GM19452 (cell line): Measurements from ENCODE around the gene SP110.

Experiments used
- ATAC-seq: cut with Tn5 transposase; IDR thresholded peaks from one replicate; pipeline ENCODE4 v1.9.1; 2021; ENCODE audit not compliant: unreplicated experiment

Gene SP110

DNA sequence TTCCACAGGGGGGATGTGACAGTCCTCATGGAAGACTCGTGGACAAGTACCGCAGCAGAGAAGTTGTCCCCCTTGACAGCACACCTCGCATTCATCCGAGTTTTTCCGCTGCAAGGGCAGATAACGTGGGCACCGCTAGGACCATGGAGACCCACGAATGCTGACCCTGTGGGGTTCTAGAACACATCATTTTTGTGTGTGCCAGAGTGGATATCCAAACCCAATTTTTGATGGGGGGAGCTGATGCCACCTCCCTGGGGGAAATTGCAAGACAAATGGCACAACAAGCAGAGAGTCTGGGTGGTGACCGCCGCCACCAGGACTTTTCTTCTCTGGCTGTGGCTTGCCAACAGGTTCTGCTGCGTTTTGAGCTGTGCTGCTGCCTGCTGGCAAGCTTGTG is 46.9 kb downstream of the SP110 start:
- no peak for ATAC-seq

DNA sequence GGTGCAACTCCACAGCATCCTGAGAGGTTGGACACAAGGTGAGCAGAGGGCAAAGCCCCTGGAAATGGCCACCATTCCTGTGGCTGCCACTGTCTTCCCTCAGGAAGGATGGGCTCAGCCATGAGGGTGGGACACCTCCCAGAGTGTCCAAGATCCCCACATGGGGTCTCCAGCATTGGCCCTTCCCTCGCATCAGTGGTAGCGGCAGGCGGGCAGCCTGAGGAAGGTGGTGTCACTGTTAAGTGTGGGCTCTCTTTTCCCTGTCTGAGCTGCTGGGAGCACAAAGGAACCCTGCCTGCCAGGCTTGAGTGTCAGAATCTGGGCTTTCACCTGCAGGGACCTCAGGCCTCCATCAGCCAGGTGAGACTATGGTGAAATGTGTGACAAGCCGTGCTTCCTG is 47.6 kb downstream of the SP110 start:
- no peak for ATAC-seq

DNA sequence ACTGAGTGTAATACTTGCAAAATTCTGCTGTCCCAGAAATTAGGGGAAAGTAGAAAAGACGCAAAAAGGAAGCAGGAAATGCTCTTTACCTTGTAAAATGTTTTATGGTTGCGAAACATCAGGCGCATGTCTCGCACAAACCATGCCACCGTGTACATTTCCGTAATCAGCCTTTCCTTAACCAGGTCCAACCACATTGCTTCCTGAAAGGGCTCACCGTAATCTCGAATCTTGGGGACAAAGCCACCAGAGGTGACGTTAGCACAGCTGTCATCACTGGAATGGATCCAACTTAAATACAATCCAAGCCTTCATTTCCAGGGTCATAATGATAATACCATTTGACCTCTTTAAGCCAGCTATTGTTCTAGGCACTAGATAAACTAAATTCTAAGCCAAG is 49.3 kb downstream of the SP110 start:
- no peak for ATAC-seq

GRCh38 chr2:230166557-230167170 is 53.1 kb downstream of the SP110 start:
- ATAC-seq, result no peak

DNA sequence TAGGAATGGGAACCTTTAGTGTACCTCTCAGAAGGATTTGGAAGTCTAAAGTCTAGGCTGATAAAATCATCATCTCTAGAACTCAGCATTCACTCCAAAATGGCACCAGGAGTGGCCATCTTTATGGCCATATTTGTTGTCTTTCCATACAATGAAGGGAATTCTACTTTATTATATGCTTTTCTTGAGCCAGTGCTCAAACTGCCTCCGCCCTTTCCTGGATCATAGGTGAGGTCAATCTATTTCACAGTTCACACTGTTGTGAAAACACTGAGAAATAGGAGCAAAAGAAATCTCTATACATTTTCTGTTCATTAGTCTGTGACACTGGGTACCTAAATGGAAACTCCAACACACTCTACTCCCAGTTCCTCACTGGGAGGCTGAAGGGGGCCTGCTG is 55.6 kb downstream of the SP110 start:
- ATAC-seq, result no peak

DNA sequence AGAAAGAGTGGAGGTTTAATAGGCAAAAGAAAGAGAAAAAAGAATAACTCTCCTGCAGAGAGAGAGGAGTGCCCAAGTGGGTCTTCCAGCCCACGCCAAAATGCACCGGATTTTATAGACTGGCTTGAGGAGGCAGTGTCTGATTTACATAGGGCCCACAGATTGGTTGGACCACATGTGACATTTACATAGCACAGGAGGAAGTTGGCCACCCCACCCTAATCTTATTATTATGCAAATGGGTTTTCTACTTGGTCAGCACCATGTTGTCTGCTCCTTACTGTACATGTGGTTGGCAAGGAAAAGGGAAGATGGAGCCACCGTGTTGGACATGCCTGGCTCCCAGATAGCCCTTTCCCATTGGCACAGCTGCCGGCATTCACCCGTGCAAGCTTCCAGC is 56.8 kb downstream of the SP110 start:
- ATAC-seq, result no peak

- ATAC-seq, result no peak
These were observed 58.6 kb downstream of the SP110 start for GRCh38 chr2:230161184-230161583.

DNA sequence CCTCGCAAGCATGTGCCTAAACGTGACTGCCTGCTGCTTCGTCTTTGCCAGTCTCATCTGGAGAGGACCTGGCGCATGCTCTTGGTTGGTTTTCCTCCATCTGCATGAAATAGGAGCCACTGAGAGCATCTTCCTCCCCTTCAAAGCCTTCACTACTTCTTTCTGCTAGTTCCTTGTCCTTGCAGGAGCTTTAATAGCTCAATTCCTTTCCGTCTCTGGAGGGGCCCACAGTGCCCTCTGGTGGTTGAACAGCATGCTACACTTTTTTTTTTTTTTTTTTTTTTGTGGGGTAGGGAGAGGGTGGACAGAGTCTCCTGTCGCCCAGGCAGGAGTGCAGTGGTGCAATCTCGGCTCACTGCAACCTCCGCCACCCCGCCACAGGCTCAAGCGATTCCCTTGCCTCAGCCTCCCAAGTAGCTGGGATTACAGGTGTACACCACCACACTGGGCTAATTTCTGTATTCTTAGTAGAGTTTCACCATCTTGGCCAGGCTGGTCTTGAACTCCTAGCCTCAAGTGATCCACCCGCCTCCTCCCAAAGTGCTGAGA is 59.6 kb downstream of the SP110 start:
- ATAC-seq, result no peak

DNA sequence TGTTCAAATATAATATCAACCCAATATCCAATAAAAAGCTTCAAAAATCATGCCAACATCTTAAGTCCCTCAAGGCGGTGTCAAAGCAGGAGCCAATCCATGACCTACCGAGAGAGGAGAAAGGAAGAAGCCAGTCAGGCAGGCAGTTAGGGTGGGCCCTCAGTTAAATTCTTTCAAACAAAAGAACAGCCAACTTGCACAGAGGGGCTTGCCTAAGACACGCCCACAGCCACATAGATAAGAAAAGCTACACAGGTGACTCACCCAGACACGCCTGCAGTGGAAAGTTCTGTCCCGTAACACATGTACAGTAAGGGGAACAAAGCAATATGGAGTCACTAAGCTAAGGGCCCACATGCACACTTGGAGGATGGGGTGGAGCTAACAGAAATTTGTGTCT is 61.3 kb downstream of the SP110 start:
- ATAC-seq, result no peak

DNA sequence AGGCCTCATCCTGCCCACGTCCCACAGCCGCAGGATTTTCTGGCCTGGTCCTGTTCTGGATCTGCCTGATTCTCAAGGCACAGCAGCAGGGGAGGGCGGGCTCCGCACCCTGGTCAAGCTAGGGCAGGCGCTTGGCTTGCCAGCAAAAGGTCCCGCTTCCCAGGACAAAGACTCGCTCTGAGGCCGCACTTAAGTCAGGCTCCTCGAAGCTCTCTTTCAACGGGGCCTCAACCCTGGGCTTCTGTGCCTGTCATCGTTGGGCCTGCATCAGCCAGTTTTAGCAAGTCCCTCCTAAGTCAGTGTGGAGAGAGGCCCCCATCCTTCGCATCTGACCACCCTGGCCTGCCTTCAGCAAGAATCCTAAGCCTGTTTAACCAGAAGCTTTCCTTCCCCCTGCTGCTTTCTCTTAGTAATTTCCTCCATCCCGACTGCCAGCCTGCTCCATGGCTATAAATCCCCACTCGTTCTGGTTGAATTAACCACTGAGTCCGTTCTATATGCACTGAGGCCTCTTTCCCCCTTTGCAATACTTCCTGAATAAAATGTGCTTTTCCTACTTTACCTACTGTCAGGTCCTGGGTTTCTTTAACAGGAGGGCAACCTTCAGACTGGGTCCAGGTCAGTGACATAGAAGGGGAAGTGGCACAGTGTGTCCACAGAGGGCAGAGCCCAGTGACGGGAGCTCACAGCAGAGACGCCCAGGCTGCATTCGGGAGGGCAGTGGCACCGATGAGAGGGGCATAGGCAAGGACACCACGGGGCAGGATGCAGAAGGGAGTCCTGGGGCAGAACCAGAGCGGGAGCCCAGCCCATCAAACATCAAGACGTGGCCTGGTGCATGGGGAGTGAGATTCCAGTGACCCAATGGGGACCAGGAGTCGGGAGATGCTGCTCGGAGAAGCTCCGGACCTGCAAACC is 62.7 kb downstream of the SP110 start:
- ATAC-seq, result no peak

DNA sequence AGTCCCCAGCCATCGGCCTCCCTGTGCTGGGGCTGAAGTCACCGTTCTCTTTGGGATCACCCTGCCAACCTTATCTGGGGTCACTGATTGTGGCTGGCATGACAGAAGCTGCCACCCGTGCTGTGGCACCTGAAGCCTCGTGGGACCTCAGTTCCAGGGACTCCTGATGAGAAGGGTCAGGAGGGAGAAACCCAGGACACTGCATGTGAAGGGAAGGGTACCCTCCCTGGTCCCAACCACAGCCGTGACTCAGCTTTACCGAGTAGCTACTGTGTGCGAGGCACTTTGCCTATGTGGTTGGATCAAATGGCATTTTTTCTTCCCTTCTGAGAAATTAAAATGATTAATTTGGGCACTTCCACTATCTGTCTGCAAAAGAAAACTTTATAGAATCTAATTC is 64.4 kb downstream of the SP110 start:
- no peak for ATAC-seq

- no peak for ATAC-seq
These were observed 66.3 kb downstream of the SP110 start for GRCh38 chr2:230153390-230153976.

GRCh38 chr2:230152334-230152733 is 67.5 kb downstream of the SP110 start:
- no peak for ATAC-seq

DNA sequence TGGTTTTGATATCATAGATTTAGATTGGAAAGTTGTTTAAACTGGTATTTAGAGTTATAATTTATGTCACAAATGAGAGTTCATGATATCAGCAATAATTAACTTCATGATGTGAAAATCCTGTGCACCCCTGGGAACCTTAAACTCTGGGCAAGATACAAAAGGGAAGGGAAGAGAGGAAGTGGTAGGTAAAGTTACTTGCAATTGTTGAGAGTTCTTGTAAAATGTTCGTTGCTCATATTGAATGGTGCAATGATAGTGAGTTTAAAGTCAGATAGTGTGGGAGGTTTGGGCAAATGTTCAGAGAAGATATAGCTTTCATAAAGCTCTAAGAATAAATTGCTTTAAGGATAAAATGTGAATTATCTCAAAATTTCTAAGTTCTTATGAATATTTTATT is 75.4 kb downstream of the SP110 start:
- ATAC-seq, result no peak

GRCh38 chr2:230140667-230141066 is 79.1 kb downstream of the SP110 start:
- no peak for ATAC-seq

GRCh38 chr2:230137902-230138539 is 81.8 kb downstream of the SP110 start:
- ATAC-seq, result no peak

DNA sequence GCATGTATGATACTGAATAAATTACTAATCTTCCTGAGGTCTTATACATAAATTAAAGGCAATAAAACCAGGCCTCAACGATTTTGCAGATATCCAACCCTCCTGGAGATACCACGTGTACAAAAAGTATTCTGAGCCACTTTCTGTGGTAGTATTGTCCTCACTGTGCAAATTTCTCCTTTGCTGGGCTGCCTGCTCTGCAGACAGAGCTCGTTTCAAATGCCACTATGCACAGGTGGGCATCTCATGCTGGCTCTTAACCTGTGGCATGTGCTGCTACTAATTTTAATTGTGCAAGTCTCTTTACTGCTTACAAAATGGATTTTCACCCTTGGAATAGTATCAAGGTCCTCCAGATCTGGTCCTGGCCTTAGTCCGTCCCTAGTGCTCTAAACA is 84.7 kb downstream of the SP110 start:
- ATAC-seq, result no peak

DNA sequence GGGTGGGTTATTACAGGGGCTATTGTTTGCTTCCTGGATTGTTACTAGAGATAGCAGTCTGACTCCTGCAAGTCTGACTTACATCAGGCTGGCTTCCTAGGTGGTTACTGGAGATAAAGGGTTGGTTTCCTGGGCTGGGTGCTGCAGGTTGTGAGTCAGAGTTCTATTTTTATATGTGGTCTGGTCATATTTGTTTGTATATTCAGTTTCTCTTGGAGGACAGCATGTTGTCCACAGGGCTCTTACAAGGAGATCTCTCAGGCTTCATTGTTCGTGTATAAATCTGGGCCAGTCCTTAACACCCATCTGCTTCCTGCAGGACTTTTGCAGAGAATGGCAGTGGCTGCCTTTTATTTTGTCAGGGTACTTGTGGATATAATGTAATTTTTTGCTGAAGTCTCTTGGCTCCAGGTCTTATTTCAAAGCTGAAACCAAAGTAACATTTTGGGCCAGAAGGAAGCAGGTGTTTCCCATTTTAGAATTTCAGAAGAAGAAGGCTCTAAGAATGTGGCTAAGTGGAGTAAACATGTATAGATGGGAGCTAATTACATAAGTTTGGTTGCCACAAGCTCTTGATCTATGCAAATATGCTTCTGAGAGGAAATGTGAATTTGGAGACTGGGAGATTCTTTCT is 85.2 kb downstream of the SP110 start:
- no peak for ATAC-seq

DNA sequence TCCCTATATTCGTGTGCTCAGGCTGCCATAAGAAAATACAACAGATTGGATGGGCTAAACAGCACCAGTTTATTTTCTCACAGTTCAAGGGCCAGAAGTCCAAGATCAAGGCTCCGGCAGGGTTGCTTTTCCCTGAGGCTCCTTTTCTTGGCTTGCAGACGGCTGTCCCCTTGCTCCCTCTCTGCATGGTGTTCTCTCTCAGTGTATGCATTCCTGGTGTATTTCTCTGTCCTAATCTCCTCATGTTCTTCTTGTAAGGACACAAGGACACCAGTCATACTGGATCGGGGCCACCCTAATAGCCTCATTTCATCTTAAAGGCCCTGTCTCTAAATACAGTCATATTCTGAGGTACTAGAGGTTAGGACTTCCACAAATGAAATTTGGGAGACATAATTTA is 88.4 kb downstream of the SP110 start:
- no peak for ATAC-seq

DNA sequence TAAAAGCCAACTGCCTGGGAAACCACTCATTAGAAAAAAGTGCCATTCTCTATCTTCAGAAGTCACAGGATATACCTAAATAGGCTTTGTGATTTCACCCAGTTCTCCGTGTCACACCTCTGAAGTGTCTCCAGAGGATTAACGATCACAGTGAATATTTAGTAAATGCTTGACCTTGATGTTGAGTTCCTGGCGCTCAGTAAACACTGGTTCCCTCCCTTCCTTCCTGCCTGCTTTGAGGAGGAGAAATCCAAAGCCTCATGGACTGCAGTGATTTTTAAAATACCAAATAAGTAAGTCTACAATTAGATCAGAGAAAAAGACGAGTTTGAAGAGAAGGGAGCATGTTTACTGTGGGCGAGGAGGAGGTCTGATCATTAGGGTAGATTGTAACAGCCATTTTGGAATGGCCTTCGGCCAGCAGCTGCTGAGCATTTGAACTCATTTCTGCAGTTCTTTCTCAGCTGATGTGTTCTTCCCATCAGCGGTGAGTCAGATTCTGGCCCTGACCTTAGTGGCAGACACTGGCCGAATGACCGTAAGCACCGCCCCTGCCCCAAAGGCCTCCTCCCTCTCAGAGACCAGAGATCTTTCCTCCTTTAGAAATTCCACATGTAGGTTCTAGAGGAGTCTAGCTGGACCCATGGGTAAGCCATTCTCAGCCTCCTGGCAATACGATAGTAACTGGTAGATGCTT is 89.0 kb downstream of the SP110 start:
- no peak for ATAC-seq
